ENCODE data around the gene APBB1IP.
"Not testable (repeated sequence)": the region's sequence is repeated elsewhere in the genome, so short reads cannot be mapped to it uniquely, and the experiment has no call there.

The APBB1IP gene

DNA sequence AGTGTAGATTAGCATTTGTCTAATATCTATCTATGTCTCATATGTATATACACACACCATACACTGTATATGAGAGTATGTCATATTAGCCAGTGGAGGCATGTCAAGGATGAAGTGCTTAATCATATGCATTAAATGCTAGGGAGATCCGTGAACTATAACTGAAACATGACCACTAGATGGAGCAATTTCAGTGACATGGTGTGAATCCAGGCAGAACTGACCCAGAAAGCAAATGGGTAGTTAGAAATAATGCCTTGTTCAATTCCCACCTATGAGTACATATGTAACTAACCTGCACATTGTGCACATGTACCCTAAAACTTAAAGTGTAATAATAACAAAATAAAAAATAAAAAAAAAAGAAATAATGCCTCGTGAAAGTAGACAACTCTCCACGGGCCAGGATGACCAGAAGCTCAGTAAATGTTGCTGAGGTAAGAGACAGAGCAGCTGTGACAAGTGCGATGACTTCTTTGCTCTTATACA, 168.3 kb downstream of the APBB1IP start:
- H3K27ac ChIP-seq; POLR2A ChIA-PET (ENCODE audit: low non-redundant PET): not testable (repeated sequence)
- DNase-seq (ENCODE audit: low spot score), result peak; percentile 13
- TF ChIP-seq, protein P1, sequence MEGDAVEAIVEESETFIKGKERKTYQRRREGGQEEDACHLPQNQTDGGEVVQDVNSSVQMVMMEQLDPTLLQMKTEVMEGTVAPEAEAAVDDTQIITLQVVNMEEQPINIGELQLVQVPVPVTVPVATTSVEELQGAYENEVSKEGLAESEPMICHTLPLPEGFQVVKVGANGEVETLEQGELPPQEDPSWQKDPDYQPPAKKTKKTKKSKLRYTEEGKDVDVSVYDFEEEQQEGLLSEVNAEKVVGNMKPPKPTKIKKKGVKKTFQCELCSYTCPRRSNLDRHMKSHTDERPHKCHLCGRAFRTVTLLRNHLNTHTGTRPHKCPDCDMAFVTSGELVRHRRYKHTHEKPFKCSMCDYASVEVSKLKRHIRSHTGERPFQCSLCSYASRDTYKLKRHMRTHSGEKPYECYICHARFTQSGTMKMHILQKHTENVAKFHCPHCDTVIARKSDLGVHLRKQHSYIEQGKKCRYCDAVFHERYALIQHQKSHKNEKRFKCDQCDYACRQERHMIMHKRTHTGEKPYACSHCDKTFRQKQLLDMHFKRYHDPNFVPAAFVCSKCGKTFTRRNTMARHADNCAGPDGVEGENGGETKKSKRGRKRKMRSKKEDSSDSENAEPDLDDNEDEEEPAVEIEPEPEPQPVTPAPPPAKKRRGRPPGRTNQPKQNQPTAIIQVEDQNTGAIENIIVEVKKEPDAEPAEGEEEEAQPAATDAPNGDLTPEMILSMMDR (conservative IDR thresholded peaks at IDR 0.05; ENCODE audit: low read depth), result peak; percentile 70
- CTCF ChIA-PET, result interaction anchor here (0.6 kb wide), 7 partner anchors 24 to 1567 kb away, joined by 3 to 8 read pairs (median 3); no protein-coding TSS in a partner anchor

DNA sequence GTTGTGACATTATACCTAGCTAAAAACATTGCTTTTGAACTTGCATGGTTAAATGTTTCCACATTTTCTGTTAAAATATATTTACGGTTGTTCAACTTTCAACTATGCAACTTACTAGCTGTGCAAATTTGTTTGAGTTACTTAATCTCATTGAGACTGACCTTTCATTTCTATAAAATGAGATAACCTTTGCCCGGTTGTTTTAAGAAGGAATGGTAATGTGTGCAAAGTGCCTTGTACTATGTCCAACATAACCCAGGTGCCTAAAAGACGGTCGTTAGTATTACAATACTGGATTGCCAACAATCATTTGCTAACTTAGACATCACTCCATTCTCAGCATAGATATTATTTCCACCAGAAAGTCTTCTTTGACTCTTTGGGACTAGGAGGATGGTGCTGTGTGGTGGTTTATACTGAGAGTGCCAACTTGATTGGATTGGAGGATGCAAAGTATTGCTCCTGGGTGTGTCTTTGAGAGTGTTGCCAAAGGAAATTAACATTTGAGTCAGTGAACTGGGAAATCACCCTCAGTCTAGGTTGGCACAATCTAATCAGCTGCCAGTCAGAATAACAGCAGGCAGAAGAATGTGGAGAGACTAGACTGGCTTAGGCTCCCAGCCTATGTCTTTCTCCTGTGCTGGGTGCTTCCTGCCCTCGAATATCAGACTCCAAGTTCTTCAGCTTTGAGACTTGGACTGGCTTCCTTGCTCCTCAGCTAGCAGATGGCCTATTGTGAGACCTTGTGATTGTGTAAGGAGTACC, 174.2 kb downstream of the APBB1IP start:
- CTCF ChIA-PET, result no interaction called here
- POLR2A ChIA-PET (ENCODE audit: low non-redundant PET), result no interaction called here
- H3K27ac ChIP-seq, result no peak overlapping the region
- TF ChIP-seq, protein P1 (conservative IDR thresholded peaks at IDR 0.05; ENCODE audit: low read depth), result no peak
- DNase-seq (ENCODE audit: low spot score), result no peak

All from RWPE1 (cell line).